ENCODE results near the gene KCNJ16.

GRCh38 chr17:70165383-70165782 is 90.4 kb downstream of the KCNJ16 start:
- TF ChIP-seq, protein P1, sequence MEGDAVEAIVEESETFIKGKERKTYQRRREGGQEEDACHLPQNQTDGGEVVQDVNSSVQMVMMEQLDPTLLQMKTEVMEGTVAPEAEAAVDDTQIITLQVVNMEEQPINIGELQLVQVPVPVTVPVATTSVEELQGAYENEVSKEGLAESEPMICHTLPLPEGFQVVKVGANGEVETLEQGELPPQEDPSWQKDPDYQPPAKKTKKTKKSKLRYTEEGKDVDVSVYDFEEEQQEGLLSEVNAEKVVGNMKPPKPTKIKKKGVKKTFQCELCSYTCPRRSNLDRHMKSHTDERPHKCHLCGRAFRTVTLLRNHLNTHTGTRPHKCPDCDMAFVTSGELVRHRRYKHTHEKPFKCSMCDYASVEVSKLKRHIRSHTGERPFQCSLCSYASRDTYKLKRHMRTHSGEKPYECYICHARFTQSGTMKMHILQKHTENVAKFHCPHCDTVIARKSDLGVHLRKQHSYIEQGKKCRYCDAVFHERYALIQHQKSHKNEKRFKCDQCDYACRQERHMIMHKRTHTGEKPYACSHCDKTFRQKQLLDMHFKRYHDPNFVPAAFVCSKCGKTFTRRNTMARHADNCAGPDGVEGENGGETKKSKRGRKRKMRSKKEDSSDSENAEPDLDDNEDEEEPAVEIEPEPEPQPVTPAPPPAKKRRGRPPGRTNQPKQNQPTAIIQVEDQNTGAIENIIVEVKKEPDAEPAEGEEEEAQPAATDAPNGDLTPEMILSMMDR (IDR thresholded peaks at IDR 0.05) = no peak
- TF ChIP-seq POLR2AphosphoS5 (IDR thresholded peaks at IDR 0.05) = no peak
- TF ChIP-seq POLR2A (IDR thresholded peaks at IDR 0.05) = no peak
